Measurements from ENCODE around the gene GPR153.

The GPR153 gene

DNA sequence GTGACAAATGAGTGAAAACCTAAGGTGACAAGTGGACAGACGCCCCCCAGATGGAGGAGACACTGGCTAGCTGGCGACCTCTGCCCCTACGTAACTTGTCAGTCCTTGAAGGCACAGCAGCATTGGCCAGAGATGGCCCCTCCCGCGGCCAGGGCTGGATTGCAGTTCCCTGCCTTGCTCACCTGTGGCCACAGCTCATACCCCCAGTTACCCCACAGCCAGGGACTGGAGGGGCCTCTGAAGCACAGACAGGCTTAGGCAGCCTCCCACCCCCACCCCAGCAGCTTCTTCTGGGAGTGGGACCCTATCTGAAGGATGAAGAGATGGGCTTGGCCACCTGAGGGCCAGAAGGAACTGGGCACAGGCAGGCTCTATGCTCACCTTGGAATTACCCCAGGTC lies 13.2 kb downstream of the GPR153 start:
- DNase-seq = no peak

DNA sequence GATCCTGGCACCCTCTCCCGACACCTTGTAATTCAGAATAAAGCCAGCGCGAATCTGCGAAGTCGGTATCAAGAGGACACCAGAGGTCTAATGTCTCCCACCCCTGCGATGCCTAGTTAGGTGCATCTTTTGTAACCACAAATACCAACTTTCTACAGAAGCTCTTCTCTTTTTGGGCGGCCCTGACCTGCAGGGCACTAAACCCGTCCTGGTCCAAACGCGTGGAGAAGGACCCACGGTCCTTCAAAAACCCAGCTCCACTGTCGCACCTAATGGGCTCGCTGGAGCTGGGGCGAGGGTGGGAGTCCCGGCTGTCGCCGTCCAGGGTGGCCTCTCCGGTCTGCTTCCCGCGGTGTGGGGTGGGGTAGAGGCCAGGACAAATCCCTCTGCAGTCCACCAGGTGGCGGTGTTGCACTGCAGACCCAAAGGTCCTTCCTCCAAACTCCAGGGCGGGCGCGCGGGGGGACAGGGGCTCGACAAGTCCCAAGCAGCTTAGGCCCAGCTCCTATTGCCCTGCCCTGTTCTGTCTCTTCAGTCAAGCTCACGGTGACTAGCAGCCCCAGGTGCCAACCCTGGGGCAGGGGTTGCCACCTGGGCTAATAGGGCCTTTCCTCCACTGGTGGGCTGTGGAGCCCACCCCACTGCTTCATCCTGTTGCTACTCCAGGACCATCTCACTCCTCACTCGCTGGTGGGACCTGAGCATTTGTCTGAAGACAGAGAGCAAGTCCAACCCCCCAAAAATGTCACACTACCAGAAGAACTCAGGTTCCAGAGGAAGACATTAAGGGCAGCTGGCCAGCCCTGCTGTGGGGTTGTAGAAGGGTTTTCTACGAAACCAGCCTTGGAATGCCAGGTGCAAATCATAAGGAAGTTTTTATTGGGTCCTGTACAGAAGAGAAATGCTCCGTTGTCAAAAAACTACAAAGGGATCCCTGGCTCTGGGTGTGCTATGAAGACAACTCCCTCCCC lies 14.1 kb downstream of the GPR153 start:
- peak; percentile 67 for DNase-seq

DNA sequence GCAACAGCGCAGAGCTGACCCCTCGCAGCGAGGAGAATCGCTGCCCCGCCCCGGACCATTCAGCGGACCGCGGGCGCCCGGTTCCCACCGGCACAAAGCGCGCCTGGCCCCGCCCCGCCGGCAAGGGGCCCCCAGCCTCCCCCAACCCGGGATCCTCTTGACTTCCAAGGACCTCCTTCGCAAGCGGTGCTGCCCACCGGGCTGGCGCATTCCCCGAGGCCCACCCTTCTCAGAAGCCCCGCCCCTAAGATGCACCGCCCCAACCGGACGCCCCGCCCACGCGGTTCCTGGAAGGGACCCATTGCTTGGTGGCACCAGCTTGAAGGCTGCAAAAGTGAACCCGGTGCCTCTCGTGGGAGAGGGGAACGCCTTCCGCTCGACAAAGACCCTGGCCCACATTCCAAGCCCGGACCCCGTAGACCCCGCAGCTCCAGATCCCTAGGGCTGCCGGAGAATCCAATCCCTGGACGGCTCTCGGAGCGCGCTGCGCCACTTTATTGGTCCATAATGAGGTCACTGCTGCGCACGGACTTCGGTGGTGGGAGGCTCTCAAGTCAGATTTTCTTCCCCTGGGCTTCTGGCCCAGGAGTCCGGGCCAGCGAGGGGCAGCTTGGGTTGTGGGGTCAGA lies 14.9 kb downstream of the GPR153 start:
- no peak for DNase-seq

DNA sequence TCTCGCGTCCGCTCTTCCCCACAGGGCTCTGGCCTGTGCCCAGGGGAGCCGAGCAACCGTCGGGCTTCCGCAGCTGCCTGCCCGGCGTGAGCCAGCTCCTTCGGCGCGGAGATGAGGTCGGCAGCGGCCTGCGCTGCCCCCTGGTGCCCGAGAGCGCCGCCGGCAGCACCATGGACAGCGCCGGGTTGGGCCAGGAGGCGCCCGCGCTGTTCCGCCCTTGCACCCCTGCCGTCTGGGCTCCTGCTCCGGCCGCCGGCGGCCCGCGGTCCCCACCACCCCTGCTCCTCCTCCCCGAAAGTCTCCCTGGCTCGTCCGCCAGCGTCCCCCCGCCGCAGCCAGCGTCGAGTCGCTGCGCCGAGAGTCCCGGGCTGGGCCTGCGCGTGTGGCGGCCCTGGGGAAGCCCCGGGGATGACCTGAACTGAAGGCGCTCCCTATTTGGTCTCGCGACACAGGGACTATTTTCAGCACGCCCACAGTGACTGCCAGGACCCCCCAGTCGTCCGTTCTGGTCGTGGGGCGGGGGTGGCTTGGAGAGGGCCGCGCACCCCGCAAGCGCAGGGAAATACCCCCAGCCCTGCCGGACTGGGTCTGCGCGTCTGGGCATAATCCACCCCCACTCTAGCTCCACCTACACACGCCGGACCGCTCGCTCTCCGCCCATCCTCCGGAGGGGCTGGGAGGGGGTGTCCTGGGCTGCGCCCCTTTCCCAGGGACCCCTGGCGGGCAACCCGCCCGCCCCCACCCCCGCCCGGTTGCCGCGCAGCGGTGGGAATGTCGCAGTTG lies 15.6 kb downstream of the GPR153 start:
- DNase-seq = peak; percentile 70

DNA sequence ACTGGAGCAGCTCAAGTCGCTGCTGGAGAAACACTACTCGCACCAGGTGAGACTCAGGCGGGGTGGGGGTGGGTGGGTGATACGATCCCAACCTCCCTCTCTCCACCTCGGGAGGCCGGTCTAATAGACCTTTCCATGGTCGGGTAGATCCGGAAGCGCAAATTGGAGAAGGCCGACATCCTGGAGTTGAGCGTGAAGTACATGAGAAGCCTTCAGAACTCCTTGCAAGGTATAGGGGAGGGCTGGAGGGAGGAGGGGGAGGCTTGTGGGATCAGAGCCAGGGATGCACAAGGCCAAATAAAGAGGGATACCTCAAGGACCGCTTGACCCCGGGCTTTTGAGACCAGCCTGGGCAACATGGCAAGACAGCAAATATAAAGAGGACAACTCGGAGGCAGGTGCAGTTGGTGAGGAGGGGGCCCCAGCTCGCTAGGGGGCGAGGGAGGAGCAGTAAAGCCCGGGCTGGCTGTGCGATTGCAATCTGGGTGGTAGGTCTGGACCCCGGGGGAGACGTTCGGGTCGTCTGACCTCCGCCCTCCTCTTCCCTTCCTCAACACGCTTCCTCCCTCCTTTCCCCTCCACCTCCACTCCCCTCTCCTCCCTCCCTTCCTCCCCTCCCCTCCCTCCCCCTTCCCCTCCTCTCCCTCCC lies 16.4 kb downstream of the GPR153 start:
- DNase-seq = no peak

DNA sequence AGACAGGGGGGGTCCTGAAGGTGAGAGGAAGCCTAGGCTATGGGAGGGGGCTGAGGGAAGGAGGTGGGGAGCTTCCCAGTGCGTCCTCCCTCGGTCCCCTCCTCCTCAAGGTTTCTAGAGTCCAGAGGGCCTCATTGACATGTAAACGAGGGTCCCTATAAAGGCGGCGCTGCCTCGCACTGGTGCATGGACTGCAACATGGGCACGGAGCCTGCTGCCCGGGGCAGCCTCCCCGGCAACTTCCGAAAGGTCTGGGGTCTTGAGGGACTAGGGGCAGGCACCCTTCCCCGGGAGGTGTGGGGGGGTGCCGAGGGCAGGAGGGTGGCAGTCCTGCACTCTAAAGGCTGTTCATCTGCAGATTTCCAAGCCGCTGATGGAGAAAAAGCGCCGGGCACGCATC lies 16.9 kb downstream of the GPR153 start, which contains the start of gene HES3:
TSS of gene HES3 (plus strand) at position 187 of the 400 bp plus-strand sequence. CDS start at position 374, 187 bp downstream.
- no peak for DNase-seq

DNA sequence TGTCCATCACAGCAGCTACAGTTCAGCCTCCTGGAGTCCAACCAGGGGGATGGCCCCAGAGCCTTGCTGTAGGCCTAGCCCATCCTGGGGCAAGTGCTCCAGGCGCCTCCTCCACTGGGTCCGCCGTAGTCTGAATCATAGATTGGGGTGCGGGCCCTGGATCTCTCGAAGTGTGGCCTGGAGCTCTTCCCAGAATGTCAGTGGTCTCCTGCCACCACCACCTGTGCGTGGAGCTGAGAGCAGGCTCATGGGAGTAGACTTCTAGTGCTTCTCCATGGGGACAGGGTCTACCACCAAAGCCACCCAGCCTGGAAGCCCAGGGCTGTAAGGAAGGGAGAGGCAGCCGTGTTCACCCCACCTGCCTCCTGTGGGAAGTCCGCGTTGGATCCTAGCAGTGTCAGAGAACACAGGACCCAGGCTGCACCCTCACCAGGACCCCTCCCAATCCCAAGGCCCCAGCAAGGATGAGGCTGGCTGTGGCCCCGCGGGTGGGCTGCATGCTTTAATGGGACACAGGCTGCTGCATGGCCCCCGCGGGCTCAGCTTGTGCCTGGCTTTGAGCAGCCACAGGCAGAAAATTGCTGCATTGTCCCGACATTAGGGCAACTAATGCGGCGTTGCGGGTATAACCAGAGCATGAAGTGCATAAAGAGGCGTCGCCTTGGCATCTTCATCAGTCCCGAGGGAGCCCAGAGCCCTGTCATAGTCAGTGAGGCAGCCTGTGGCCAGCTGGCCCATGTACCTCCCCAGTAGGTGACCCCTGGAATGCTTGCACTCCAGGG lies 17.7 kb downstream of the GPR153 start:
- DNase-seq = no peak

DNA sequence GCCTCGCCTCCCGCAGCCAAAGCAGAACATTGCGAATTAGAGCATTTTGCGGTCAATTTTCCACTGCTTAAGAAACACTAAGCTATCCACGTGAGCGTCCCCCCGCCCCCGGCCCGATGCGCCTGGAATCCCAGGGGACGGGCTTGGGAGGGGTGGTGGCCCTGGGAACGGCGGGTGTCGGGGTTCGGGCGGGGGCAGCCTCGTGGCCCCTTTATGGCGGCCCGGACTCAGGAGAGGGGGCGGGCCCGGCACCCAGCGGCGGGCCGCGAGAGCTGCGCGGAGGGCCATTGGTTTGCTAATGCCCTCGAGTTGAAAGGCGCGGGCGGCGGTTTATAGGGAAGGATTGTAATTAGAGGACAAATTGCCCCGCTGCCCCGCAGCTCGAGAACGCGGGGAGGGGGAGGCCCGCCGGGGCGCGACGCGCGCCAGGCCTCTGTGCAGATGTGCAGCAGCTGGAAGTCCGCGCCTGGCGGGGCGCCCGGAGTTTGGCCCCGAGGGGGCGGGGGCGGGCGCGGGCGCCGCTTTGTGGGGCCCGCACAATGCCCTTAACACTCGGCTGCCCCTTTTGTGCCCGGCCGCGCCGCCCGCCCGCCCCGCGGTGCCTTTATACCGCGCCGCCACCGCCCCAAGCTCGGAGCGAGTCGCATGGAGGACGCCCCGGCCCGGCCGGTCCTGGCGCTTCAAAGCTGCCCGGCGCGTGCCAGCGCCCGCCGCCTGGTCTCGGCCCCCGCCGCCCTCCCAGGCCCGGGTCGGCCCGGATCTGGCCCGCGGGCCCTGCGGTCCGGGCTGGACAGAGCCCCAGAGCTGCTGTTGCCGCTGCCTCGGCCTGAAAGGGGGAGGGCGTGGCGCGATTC lies 18.8 kb downstream of the GPR153 start:
- DNase-seq = no peak

DNA sequence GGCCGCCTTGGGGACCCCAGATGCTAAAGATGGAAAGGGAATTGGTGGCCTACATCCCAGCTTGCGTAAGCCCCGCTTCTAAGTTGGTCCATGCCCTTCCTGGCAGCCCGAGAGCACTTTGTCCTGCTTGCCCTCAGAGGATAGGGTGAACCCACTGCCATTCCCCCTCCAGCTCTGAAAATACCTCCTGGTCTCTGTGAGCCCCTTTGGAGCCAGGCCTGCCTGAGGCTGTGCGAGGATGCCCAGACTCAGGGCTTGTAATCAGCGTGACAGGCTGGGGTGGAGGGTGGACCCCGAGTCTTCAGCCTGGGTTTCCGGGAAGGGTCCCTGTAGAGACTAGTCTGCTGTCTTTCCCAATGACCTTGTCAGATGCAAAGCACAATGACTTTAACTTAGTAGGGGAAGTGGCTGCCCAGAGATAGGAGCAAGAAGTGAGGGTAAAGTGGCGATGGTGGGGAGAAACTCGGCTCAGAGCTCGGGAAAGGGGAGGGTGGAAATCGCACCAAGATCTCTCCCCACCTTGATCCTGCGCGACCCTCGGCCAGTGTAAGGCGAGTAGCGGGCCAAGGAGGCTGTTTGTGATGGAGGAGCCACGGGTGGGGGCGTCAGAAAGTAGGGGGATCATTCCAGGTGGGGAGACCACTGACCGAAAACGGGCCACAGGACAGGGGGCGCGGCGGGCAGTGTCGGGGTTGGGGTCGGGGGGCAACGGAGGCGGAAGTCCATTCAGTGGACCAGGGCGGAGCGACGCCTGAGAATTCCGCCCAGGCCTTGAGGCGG lies 19.6 kb downstream of the GPR153 start:
- DNase-seq = no peak

DNA sequence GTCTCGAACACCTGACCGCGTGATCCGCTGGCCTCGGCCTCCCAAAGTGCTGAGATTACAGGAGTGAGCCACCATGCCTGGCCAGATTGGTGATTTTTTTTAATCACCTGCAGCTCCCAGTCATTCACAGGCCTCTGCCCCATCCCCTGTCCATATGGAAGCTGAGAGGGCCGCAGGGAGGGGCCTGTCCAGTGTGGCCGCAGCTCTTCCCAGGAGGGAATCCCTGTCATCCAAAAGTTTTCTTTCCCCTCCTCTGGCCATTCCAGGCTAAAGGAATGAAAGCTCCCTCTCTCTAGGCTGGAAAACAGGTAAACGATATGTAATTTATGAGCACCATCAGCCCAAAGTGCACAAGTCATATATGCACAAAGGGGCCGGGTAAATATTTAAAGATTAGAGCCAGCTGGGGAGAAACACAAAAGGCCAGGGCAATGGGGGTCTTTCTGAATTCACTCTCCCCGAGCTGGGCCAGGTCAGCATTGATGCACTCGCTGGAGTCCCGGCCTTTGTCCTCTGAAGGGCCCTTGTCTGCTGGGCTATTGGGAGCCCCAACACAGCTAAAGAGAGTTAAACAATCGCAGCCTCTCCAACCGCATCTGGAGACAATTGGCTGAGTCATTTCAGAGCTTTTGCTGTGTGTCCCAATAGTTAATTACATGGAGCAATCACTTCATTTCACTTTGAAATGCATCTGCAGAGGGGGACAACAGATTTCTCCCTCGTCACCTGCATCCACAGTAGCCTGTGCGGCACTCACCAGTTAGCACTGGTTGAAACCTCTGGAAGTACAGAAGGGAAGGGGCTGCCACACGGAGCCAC lies 20.7 kb downstream of the GPR153 start:
- DNase-seq = no peak

DNA sequence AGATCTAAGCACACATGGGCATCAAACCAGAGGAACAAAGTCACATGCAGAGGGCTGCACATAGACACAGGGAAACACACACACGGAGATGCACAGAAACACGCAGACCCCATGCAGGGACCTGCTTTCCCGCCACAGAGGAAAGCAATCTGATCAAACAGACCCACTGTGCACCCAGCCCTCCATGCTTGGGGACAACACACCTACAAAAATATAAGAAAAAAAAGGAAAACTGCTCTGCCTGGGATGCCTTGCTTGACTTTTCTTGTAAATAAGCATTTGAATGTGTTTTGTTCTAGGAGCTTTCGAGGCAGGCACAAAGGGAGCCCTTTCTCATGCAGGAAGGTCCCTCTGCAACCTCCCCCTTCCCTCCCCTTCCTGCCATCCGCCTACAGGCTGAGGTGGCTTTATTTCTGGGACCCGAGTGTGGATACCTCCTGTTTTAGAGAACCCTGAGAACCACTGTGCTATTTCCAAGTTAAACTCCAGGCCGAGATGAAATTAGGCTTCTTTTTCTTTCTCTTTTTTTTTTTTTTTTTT lies 21.6 kb downstream of the GPR153 start:
- no peak for DNase-seq

DNA sequence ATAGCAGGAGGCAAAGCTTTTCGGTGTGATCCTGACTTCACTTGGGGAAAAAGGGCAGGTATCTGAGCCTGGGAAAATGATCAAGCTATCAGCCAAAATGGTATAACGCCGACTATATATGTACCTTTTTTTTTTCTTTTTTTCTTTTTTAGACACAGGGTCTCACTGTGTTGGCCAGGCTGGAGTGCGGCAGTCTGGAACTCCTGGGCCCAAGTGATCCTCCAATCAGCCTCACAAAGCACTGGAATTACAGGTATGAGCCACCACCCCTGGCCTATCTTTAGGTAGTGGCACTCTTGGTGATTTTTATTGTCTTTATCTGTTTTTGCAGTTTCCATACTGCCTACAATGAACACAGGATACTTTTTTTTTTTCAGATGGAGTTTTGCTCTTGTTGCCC lies 23.8 kb downstream of the GPR153 start:
- DNase-seq = no peak

DNA sequence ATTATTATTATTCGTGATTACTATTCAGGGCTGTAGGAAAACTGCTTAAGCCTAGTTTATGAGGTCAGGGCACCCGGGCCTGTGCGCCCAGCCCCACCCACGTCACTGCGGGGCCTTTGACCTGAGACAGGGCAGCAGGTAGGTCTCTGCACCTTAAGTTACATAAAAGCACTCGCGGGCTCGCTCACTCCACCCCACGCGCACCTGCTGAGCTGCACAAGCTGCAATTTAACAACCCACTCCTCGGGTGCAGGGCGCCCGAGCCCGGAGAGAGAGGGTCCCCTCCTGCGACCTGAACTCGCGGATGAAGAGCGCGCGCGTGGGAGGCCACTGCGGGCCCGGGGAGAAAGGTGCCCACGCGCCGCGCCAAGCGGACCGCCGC lies 25.6 kb downstream of the GPR153 start:
- no peak for DNase-seq

DNA sequence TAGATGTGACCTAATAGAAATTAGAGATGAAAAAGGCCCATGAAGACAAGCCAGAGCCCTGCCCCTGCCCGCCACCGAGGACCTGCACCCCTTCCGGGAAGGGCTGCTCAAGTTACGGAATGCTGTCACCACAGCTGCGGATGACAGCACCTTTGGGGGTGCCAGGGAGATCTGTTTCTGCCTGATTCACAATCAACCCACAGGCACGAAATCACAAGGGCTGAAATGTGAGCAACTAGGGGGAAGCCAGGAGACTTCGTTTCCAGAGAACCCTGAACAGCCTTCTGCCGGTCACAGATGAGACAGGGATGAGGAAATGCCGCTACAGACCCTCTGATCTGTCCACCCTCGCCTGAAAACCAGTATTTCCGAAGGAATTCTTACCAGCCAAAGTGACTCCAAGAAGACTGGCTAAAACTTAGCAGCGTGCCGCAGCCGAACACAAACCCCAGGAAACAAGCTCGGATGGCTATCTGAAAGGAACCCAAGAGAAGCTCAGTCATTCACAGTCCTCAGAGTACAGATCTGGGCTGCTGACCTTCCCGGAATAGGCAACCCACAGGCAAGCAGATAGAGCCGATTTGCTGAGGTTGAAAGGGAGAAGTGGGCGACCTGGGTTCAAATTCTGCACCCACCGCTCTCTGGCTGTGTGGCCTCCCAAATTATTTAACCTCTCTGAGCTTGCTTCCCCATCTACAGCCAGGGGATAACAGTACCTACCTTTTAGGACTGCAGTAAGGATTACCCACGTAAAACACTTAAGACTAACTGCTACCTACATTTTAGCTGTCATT lies 26.2 kb downstream of the GPR153 start:
- no peak for DNase-seq

DNA sequence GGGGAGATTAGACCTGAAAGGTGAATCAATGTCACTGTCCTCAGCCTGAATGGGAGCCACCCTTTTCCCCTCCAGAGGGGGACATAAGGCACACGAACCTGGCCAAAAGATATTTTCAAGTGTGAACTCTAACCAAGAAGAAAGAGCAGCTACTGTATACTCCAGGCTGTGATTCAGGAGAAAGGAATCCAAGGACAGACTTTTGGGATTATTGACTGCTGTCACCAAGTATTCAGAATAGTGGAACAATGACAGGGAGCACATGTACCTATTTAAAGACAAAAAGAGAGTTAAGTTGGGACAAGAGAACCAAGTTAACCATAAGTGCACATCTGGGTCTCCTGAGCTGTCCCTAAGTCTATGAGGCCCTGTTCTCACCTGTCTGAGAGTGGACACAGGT lies 27.5 kb downstream of the GPR153 start:
- DNase-seq = no peak

DNA sequence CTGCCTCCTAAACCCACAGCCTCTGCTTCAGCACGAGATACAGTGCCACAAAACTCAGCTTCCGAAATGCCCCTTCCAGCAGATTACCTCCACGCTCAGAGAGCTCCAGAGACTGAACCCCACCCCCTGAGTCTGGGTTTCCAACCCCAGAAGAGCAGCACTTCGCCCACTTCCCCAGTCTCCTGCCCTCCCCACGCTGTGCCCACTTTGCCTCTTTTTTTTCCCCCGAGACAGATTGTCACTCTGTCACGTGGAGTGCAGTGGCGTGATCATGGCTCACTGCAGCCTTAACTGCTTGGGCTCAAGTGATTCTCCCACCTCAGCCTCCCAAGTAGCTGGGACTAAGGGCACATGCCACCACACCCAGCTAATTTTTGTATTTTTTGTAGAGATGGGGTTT lies 35.2 kb downstream of the GPR153 start:
- no peak for DNase-seq

DNA sequence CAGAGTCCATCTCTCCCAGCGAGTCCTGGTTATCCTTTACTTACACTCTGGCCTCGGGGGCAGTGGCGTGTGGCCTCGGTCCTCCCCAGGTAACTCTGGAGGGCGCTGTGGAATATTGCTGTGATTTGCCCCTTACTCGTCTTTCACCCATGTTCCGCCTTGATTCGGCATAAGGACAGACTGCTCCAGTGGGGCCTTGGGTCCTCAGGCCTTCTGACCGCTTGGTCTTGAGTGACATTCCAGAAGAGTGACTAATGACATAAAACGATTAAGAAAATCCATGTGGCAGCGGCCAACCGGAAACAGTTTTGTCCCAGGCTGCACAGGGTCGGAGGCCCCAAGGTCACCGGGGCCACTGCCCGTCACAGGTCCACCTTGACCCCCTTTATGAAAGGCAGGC lies 36.2 kb downstream of the GPR153 start:
- no peak for DNase-seq

DNA sequence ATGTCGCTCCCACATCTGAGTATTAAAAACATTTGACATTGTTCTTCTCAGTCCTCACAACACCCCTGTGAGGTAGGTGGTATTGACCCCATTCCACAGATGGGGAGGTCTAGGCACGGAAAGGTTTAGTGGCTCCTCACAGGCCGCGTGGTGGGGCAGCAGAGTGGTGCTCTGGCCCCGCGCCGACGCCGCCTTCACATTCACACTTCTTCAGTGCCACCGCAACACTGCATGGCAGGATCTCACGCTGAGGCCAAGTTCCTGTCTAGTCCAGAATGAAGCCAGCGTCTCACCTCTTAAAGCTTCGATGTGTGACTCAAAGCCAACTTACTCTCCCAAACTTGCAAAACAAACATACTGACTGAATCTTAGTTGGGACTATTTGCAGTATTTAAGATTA lies 37.3 kb downstream of the GPR153 start:
- no peak for DNase-seq

All from central memory CD4-positive, alpha-beta T cell (primary cell).